Renal cortical epithelial cell (primary cell): ENCODE results near the gene IMMP2L. TPM values are rescaled to one million over a fixed set of nuclear protein-coding genes. Genes with fewer than 3 reads are reported as not detected.
A peak's percentile ranks its signal among the peaks of the same experiment; 100 is the strongest.

Experiments used
- DNase-seq: peaks from one replicate; pipeline ENCODE4 v3.0.0-alpha.2; 2011; ENCODE audit warnings: low read depth
- total RNA-seq: library from RNA; depleted of rRNA; stranded (reverse); fragments of >200 nt; gene quantifications from 2 replicates; pipeline ENCODE4 v1.2.3, GENCODE V29; 2014

IMMP2L gene
- total RNA-seq, 1 donor from 2014 or later: 23.8 TPM

DNA sequence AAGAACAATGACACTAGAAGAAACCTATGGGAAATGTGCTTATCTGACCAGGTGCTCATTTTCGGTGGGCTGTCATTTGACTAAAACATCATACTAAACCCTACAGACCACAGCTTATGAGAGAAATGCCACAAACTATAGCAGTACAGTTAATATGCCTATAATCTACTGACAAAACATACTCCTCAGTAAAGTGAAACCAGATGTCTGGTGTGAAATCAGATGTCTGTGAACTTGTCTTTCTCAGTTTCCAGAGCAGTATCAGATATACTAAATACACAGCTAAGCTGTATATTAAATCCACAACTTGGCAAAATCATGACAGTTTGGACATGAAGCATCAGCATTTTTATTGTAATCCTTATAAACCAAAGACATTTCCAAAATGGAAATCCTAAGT, 3.3 kb downstream of the IMMP2L start:
- DNase-seq: no peak

DNA sequence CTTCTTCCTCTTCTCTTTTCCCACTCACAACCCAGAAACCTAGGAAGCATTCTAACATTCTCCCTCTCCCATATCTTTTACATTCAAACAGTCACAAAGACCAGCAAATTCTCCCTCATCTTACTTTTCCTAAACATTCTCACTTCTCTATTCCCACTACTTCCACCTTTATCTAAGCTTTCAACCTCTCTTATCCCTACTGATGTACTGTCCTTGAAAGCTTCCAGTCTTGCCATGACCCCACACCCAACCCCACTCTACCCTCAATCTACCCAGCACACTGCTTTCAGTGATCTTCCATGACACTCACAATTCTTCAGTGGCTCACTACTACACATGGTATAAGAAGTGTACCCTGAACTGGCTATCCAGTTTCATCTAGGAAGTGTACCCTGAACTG, 5.3 kb downstream of the IMMP2L start:
- DNase-seq: no peak

DNA sequence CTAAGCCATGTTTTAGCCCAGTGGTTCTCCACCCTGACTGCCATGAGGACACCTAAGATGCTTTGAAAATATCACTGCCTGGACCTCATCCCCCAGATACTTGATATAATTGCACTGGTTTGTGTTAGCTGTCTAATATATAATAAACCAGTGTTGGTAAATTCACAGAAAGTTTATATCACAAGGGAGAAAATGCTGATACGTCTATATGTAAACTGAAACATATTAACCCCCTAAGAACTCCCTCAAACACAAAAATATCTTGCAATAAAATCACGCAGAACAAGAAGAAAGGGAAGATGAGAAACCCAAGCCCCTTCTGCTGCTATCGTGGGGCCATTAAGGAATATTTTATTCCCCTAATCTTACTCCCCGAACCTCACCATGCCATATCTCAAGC, 8.2 kb downstream of the IMMP2L start:
- no peak for DNase-seq

DNA sequence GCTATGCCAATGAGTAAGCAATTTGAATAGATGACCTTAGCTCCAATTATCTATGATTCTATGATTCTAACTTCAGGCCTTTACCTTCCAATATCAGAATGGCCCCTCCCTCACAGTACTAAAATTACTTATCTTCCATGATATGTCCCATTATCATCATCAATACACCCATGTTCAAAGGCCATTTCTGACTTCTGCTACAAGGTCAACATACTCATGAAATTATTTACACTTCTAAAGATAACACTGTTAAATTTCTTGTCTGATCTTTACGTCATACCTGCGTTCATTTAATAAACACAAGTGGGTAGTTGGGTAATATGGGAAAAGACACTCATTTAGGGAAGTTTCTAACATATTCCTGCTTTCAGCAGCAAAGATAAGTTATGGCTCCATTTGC, 21.2 kb downstream of the IMMP2L start:
- DNase-seq: no peak

DNA sequence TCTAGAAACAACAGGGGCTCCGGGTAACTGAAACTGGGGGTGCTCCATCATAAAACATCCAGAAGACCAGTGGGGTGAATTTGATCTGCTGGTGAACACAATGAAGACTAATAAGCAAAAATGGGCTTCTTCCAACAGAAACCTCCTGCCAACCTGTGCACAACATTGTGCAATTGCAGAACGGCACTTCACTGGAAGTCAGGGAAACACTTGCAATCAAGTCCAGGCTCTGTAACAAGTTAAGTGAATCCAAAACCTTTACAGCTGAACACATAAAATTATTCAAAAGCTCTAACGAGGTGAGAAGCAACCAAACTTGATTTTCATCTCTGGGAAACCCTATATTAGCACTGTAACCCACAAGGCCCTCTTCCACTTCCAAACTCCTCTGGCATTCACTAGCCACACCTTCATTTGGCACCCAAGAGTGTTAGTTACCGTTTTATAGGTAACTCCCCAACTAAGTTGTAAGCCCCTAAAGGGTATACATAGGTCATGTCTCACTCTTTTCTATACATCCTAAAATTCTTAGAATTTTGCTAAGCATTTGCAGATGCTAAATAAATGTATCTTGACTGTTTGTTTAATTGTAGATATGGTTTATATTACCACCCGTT, 22.0 kb downstream of the IMMP2L start:
- DNase-seq: no peak

DNA sequence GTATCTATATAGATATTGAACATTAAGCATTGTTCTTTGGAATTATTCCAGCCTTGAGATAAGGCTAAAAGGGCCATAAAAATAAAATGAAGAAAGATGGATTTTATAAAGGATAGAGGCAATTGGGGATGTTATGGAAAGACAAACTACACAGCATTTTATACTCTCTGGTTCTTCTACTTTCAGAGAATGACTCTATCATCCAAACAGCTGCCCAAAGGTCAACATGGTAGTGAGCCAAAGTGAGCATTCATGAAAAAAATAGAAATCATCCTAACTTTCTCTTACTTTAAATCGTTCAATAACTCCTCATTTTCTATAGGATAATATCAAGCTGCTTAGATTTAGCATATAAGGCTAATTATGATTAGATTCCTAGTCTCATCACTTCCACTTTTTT, 25.2 kb downstream of the IMMP2L start:
- no peak for DNase-seq

DNA sequence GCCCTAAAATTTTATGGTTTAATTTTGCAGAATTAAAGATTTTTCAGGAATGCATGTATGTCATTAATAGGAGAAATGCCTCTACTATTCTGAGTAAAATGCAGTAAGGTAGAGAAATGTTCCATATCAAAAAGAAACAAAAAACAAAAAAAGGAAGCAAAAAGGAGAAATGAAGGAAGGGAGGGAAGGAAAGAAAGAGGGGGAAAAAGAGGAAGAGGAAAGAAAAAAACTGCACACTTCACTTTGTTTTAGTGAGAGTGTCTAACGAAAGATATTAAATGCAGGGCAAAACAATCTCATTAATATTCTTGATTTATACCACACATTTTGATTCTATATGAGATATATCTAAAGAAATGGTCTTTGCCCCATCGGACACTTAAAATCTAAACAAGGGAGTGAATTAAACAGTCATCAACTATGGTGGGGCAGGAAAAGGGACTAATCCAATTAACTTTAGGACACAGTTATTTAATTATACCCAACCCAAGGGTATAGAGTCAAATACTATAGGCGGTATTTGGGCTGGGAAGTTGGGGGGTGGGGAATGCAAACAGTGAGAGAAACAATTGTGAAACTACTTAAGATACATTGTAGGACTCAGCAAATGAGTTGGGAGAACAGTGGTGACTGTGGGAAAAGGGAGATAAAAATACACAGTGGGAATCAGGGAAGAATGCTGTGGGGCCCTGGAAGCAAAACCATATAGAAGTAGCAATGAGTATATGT, 27.0 kb downstream of the IMMP2L start:
- no peak for DNase-seq

DNA sequence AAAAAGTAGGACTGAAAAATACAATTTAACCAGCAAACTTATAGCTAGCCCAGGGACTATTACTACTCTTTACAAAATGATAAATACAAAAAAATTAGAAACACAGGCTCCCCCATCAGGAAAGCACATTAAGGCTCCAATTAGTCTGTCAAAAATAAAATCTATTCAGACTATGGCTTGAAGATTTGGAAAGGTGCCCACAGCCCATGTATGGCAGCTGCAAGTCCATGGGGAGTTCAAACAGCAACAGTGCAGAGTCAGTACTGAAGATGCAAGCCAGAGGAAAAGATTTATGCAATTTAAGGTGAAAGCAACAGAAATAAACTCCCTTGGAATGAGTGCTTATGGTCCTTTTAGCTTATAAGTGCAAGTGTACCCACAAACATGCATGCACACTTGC, 29.7 kb downstream of the IMMP2L start:
- no peak for DNase-seq

DNA sequence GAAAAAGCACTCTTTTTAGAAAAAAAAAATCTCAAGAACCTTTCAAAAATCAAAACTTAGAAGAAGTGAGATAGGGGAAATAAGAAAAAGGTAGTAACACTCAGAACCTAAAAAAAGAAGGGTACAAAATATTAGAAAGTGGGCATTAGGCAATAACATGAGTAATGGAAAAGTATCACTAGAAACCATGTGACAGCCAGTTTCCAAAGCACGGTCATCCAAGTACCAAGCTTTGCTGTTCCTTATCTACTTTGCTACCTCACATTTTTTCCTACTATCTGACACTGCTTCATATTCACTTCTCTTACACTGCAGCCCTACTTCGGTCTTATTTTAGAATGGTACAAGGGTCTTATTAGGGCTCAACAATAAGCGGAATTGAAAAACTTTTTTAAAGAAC, 30.3 kb downstream of the IMMP2L start:
- DNase-seq: no peak

DNA sequence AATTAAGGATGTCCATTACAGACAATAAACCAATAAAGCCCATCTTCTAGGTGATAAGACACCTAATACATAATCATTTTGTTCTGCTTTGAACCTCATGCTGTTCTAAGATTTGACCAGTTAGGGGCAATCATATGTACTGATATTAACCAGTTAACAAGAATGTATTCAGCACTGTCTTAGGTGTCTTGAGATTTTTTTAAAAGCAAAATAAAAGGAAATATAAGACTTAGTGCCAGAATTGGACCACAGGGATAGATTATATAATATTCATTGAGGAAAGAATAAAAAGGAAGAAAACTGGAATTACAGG, 32.0 kb downstream of the IMMP2L start:
- DNase-seq: no peak

DNA sequence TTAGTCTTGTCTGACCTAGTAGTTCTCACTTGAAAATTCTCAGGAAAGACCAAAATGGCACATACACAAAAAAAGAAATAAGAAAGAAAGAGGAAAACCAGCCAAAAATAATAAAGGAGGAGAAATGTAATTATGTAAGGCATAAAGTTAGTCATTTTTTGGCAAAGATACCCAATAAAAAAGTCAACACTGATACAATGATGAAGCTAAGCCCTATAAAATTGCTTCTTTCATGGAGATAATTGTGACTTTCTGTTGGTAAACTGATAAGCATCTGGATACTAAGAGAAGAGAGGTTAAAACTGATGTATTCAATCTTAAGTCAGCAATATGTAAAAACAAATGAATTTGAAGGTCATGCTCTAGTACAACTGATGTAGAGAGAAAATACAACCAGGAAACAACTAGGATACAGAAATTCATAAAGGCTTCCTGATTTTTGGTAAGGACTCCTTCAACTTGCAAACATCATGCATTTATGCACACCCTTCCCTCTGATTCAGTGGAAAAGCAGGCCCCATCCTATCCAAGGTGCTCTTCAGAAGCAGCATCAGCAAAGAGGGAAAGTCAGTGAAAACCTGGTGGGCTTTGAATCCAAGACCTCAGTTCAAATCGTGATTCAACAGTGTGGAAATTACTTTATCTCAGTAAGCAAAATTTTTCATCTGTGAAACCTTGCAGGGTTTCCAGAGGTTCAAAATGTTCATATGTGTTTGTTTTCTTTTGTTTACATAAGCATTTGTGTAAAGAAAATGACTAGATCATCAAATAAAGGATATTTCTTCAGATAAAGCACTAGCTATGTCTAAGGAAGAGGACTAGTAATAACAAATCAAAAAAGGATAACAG, 32.6 kb downstream of the IMMP2L start:
- DNase-seq: no peak

DNA sequence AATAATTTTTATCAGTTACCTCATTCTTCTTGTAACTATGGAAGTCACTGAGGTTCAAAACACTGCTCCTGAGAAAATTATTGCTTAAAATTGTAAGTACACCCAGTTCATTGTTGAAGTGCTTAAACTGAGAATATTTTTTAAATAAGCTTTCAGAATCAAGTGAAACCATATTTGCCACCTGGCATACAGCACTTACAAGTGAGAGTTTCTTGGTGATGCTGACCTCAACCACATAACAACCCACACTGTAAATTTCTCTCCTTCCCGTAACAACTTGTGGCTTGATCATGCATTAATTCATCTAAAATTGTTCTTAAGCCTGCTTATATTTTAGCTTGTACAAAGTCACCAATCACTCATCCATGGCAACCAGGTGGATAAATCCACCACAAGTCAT, 34.0 kb downstream of the IMMP2L start:
- DNase-seq: no peak

DNA sequence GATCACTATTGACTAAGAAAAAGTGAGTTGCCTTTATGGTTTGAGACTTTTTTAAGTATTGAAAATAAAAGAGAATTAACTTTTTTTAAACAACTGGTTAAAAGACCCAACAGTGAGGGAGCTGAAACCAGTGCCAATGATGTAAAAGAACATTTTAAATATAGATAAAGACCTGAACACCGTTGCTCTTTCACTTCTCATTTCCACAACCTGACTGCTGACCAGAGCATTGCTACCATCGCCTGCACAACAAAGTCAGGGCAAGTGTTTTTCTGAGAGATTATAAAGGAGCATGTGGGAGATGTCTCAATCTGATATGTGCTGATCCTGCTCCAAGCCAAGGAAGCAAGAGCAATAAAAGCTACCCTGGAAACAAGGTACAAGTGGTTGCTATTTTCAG, 34.7 kb downstream of the IMMP2L start:
- no peak for DNase-seq

DNA sequence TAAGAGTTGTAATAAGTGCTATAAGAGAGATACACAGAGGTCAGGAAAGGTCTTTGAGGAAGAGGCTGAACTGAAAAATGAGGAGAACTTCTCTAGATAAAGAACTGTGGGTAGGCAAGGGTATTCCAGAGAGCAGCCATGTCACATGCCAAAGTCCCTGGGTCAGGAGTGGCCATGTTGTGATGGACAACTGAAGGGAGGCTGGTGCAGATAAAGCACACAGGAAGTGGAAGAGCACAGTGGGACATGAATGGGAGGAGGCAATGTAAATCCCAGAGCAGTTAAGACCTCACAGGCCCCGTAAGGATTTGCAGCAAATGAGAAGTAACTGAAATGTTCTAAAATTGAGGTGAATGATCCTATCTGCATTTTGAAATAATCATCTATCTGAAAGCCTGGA, 37.2 kb downstream of the IMMP2L start:
- DNase-seq: no peak

DNA sequence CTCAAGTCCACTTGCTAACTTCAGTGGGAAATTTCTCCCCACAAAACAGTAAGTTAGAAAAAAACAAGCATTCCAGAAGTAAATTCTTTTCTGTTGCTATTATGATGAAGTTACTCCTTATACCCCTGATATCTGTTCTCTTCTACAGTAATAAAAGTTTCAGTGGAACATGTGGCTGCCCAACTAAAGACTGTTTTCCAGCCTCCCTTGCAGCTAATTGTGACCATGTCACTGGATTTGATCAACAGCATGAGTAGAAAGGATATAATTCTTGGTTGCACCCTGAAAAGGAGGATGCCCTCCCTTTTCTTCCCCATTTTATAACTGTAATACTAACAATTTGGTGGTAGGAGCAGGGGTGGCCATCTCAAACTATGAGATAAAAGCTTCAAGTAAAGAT, 40.6 kb downstream of the IMMP2L start:
- no peak for DNase-seq

DNA sequence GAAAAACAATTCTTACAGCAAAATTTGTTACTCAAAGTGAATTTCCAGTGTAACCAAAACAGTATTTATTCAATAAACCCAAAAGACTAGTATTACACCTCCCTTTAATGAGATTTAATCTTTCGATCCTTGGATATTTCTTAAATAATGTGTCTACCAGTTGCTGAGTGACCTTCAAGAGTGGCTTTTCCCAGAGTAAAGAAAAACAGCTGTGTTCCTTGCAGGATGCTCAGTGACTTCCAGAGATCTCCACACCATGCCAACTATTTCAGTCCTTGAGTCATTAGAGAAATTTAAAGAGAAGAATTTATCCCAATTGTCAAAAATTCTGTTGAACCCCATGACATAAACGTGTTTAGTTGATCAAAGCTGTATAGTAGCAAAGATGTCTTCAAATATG, 44.0 kb downstream of the IMMP2L start:
- no peak for DNase-seq

DNA sequence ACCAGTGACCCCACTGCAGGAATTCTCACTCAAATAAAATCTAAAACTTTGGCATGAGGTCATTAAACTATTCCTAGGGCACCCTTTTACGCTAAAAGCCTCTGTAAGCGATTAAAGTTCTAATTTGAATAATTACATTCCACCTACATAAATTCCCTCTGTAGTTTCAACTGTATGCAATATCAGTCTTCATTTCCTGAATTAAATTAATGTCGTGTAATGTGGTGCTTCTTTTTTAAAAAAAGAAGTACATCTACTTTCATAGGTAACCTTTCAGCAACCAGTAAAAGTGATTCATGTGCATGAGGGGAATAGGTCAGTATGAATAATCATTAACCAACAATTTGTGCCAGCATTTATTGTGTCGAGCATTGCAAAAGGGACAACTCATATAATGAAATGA, 44.7 kb downstream of the IMMP2L start:
- peak; percentile 95 for DNase-seq

DNA sequence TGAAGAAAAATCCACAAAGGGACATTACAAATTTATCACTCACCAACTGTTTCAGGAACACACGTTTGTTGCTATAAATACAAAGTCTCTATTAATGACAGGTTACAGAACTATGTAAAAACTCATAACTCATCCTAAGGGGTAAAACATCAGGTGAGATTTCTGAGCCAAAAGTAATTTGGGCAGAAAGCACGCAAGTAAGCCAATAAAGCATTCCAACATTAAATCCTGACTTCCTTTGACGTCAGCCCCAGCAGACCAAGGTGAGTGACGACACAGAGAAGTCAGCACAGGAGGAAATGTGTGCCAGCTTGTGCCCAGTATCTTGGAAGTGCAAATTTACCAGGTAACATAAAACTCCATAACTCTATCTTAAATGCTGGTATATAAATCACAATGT, 45.7 kb downstream of the IMMP2L start:
- DNase-seq: peak; percentile 54

DNA sequence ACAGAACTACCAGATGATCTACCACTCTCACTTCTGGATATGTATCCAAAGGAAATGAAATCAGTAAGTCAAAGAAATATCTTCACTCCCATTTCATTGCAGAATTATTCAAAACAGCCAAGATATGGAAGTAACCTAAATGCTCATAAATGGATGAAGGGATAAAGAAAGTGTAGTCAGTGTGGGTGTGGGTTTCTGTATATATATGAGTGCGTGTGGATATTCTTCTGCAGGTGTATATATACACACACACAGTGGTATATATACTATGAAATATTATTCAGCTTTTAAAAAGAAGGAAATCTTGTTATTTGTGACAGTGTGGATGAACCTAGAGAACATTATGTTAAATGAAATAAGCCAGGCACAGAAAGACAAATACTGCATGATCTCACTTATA, 48.7 kb downstream of the IMMP2L start:
- no peak for DNase-seq

DNA sequence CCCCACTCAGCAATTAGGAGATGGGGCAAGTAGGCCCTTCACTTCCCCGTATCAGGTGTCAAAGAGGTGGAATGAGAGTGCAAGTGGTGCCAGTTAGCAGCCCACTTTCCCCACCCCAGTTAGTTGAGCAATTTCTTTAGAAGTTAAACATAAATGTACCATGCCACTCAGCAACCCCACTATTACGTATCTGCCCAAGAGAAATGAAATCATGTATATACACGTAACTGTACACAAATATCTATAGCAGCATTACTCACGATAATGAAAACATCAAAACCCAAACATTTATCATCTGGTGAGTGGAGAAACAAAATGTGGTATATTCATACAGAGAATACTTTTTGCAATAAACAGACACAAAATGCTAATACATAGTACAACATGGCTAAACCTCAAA, 50.4 kb downstream of the IMMP2L start:
- no peak for DNase-seq

DNA sequence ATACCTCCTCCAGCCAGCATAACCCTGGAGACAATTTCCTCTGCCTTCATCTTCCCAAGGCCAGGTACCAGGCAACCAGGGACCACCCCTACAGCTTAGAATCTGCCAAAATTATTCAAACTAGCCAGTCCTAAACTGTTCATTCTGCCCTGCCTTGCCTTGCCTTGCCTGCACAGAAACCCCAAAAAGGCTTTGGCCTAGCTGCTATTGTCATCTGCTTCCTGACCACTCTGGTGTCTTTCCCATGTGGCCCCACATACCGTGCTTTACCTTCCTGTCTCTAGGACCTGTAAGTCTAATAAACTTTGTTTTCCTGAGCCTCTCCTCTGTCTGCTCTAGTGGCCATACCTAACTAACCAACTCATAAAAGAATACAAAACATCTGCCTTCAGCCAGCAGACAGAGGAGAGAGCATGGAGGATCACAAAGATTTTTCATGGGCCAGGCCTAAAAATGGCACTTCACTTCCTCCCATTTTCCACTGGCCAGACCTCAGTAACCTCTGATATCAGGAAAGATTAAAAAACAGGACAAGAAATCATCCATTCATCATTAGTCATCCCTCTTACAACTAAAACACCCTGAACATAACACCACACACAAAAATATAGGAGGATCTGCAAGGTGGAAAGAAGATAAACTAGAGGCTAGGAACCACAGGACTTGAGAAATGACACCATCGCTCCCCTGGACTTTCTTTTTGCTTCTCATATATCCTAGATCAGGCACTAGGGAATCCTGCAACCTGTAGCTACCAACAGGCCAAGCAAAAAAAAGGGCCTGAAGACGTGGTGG, 51.5 kb downstream of the IMMP2L start:
- DNase-seq: no peak

DNA sequence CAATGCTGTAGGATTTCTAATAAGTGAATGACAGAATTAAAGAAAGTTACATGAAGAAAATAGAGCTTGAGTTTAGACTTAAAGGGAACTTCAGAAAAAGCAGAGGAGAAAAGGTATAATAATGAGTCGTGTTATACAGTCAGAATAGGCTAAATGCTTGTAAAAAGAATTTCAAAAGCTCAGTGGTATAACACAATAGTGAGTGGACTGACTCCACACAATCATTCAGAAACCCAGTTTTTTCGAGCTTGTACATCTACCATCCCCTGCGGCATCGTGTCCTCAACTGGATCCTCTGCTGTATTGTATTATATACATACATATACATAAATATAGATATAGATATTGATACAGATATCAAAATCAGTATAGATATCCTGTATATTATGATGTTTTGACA, 52.2 kb downstream of the IMMP2L start:
- no peak for DNase-seq
